HG03175 (cell line): Measurements from ENCODE around the gene DNM2.

Source experiments
- ATAC-seq: cut with Tn5 transposase; IDR thresholded peaks from one replicate; pipeline ENCODE4 v1.9.1; 2021; ENCODE audit warnings: mild to moderate bottlenecking, moderate library complexity; ENCODE audit not compliant: unreplicated experiment

DNM2 gene

DNA sequence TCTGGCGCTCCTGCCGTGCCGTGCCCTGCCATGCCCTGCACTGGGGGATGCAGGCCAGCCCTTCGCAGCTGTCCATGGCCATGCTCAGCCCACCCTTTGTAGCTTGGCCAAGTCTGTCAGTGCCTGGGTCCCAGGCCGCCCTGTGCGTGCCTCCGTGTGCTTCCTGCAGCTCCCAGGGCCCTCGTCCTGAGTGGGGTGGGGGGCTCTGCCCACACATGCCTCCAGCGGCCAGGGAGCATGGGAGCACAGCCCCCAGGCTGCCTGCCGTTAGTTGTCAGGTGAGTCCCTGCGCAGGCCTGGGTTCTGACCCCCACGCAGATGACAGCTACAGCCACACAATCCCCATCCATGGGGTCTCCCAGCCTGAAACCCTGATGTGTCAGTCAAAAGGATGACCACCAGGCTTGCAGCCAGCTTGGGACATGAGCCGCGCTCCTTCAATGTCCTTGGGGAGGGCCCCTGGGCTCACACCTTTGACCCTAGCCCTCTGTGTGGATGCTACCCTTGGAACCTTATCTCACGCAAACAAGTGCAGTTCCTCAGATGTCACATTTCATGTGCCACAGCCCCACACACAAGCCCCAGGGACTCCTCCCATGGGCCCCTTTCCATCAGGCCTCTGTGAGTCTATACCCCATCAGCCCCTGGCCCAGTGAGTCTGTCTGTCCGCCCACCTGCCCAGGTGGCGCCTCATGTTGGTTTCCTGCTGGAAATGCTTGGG lies 93.7 kb downstream of the DNM2 start:
- no peak for ATAC-seq

DNA sequence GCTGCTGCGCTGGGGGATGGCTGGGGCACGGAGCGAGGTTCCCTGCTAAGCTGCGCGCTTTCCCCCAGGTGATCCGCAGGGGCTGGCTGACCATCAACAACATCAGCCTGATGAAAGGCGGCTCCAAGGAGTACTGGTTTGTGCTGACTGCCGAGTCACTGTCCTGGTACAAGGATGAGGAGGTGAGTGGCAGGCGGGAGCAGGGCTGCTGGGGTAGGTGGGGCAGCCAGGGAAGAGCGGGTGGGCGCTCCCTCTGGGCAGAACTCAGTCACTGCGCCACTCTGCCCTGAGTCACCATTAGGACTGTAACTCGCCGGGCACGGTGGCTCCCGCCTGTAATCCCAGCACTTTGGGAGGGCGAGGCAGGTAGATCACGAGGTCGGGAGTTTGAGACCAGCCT lies 94.3 kb downstream of the DNM2 start:
- ATAC-seq: no peak

DNA sequence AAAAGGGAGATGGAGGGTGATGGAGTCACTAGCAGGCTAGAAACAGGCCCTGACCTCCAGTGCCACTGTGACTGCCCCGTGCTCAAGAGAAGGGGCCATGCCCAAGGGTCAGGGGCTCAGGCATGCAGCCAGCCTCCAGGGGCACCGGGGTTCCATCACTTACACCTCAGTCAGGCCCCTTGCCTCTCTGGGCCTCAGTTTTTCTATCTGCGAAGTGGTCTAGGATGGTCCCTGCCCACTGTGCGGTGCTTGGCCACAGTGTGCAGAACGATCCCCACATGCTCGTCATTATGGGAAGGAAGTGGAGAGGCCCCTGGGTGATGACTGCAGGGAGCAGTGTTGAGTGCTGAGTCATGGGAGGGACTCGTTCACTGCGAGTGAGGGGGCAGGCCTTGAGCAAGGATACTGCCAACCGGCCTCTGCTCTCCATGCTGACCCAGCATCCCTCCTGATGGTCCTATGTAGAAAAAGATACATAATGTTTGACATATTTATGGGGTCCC lies 95.1 kb downstream of the DNM2 start:
- no peak for ATAC-seq

DNA sequence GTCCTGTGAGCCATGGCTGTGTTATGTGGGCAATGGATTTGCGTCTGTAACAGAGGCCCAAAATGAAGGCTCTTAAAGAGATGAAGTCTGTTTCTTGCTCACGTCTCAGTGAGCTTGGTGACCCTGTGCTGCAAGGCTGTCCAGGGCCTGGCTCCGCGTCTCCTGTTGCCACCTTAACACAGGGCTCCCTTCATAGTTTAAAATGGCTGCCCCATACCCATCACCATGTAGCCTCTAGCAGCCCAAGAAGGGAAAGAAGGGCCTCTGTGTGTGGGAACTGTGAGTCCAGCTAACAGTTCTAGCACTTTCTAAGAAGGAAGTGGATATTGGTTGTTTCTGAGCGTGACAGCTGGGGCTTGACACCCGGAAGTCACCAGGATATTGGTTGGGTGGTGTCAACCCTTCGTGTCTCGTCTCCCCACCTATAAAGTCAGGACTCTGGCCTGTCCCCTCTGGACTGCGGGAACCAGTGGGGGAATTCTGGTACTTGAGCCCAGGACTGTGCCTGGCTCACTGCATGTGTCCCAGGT lies 97.2 kb downstream of the DNM2 start:
- no peak for ATAC-seq

DNA sequence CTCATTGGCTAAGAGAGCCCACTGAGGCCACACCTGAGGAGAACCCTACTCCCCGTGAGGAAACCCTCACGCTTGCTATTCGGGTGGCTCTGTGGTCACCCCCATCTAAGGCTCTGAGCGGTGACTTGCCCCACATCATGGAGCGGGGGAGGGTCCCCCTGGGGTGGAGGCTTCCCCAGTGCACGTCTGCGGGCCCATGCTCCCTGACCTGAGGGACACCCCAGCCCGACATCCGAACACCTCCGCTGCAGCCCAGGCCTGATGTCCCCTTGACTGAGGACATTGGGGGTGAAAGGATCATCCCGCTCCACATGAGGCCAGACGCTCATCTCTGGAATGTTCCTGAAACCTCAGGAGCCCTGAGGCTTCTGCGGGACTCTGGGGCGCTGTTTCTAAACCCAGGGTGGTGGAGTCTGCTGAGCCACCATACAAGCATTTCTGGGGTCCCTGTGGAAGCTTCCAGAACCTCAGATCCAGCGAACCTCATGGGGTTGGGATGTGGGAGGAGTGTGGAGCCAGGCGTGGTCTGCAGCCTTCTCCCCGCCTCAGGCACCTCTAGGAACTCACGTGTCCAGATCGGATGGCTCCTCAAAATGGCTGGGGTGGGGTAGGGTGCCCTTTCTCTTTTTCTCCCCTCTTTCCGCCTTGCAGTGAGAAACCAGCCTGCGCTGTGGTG lies 98.2 kb downstream of the DNM2 start:
- no peak for ATAC-seq

DNA sequence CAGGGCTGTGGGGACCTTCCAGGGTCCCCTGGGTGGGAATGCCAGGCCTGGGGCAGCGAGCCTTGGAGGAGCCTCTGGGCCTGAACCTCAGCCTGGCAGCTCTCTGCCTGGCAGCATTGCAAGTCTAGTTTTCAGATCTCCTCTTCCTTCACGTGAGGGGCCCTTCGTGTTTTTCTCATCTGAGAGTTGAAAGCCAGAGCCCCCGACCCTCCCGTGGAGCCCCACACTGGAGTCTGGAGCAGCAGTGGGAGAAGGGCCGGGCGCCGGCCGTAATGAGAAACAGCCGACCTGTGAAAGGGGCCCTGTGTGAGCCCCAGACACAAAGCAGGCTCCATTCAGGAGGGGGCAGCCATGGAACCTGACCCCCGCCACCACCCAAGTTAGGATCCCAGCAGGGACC lies 98.8 kb downstream of the DNM2 start:
- ATAC-seq: no peak

DNA sequence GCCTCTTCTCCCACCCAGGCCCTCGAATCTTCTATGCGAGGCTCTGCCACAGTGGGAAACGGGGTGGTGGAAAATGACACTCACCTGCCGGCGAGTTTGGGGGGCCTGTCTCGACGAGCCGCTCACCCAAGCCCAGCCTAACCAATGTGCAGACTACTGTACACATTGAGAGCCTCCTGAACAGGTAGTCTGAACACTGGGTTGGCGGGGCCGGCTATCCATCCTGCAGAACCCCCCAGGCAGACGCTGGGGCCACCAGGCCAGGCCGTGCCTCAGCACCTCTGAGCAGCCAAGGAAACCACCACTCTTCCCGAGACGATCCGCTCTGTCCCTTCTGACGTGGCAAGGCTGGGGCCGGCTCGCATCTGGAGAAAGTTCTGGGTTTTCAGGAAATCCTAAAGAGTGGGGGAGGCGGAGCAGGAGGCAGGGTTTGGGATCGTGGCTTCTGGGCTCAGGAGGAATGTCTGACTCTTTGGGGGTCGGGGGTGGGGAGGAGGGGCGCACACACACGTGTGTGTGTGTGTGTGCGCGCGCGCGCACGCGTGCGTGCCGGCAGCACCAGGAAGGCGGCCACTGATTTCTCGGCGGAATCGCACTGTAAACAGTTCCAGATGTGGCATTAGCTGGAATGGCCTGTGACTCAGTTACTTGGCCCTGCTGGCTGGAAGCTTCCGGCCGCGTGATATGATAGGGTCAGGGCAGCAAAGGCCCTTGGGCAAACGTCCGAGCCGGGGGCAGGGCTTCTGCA lies 99.6 kb downstream of the DNM2 start:
- ATAC-seq: no peak

DNA sequence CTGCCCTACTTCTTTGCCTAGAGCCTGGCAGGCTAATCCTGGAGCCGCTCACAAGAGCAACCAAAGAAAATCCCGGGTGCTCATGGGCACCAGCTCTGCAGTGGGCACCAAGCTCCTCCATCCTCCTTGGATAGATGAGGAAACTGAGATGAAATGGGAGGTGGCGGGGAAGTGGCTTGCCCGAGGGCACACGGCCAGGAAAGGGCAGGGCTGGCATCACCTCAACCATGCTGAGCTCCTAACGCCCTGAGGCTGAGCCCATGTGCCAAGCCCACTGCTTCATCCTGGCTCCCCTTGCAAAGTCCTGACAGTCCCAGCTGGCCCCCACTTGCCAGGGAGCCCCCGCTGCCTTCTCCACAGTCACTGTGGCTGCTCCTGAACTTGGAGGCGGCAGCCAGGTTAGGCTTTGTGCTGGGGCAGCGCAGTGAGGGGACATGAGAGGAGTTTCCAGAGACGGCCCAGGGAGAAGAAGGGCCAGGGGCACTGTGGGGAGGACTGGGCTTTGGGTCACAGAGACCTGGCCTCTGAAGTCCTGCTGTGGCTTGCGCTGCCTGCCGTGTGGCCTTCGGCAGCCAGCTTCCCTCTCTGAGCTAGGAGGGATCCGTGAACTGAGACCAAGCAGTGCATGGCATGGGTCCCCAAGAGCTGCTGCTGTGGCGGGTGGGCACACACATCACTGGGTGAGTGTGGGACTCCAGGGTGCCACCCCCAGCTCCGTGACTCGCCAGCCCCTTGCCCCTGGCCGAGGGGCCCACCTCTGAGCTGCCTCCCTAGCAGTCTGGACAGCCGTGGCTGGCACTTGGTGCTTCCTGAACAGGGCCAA lies 100.6 kb downstream of the DNM2 start:
- ATAC-seq: no peak

DNA sequence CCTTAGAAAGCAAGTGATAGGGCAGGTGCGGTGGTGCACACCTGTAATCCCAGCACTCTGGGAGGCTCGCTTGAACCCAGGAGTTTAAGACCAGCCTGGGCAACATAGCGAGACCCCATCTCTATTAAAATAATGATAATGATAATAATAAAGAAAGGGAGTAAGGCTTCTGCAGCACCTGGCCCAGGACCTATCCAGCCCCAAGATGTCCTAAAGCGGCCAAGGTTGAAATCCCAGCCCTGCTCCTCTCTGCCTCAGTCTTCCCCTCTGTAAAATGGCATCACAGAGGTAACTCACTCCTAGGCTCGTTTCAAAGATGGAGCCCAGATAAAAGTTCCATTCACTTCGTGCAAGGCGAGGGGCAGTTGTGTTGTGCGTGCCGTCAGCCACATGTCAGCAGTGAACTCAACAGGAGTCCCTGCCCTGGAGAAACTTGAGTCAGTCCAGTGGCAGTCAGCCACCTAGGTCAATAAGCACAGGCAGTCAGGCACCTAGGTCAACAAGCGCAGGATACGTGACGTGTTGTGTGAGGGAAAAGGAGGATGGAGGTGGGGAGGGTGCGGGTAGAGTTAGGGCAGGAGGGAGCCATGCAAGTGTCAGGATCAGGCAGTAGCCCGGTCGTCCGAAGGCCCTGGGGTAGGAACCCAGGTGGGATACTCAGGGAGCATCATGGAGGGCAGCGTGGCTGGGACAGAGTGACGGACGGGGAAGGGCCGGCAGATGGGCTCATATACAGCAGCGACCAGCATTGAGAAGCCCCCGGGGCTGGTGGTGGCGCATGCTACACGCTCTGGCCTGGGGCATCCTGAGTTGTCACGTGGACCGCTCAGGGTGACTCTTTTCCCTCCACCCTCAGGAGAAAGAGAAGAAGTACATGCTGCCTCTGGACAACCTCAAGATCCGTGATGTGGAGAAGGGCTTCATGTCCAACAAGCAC lies 101.5 kb downstream of the DNM2 start:
- ATAC-seq: no peak

DNA sequence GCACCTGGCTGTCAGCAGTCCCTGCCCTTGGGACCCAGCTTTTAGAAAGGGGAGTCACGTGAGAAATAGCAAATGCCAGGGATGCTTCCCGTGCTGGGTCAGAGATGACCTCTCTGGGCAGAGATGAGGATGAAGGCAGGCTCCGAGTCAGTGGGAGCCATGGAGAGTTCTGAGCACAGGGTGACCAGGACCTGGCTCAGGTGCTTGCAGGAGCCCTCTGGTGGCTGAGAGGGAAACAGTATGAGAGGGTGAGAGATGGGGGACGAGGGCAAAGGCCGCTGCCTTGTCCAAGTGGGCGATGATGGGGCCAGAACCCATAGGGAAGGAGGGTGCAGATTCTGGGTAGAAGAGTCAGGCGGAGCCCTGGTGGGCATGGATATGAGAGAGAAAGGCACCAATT lies 102.3 kb downstream of the DNM2 start:
- ATAC-seq: no peak

DNA sequence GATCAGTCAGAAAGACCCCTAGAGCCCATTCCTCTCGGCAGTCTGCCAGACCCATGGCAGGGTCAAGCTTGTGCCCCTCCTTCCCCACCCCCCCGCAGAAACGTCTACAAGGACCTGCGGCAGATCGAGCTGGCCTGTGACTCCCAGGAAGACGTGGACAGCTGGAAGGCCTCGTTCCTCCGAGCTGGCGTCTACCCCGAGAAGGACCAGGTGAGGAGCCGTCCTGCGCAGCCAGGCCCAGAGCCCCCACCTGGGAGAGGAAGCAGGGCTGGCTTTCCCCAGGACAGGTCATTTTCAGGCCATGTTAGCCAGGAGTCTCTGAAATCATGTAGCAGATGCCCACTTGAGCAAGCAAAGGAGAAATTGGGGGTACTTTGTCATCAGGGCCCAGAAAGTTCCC lies 105.8 kb downstream of the DNM2 start:
- ATAC-seq: no peak

DNA sequence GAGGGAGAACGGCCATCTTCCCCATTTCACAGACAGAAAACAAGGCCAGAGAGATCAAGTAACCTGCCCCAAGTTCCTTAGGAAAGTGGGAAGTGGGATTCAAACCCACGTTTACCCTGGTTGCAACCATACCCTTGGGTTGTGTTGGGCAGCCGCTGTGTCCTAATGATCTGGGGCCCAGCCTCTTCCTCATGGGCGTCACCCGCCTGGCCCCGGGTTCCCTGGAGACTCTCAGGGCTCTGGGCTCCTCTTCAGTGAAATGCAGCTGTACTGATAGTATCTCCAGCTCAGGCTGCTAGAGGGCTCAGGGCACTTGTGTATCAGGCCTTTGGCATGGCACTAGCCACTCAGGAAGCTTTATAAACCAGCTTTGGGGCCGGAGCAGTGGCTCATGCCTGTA lies 108.4 kb downstream of the DNM2 start:
- no peak for ATAC-seq

DNA sequence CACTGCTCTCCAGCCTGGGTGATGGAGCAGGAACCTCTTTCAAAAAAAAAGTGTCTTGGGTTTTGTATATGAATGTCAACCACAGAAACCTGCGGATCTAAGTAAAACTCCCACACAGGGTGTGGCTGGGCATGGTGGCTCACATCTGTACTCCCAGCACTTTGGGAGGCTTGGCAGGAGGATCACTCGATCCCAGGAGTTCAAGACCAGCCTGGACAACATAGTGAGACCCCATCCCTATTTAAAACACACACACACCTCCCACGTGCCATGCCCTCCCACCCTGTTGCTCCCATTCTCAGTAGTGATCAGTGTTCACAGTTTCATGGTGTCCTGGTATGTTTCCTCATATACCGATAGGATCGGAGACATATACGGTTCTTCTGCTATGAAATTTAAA lies 109.0 kb downstream of the DNM2 start:
- no peak for ATAC-seq

DNA sequence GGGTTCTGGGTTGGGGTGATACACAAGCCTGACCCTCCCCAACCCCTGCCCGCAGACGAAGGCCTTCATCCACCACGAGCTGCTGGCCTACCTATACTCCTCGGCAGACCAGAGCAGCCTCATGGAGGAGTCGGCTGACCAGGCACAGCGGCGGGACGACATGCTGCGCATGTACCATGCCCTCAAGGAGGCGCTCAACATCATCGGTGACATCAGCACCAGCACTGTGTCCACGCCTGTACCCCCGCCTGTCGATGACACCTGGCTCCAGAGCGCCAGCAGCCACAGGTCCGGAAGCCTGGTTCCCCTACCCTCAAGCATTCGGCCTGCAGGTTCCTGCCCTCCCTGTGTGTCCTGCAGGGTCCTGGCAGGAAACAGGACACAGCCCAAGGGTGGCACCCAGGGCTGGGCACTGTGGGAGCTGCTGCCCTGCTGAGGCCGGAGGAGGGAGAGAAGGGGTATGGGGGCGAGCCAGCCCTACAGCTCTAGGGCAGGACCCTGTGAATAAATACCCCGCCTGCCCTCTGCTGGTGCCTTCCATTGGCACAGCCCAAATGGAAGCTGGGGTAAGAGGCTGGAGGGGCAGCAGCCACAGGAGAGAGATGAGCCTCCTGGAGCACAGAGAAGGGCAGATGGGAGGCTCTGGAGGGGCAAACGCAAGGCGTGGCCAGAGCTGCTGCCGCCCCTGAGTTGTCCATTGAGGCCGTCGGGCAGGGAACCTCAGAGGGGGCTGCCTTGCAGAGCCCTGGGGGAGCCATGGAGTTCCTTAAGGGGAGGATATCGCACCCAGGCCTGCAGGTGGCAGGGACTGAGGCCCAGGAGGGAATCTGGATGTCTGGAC lies 111.3 kb downstream of the DNM2 start:
- ATAC-seq: no peak

DNA sequence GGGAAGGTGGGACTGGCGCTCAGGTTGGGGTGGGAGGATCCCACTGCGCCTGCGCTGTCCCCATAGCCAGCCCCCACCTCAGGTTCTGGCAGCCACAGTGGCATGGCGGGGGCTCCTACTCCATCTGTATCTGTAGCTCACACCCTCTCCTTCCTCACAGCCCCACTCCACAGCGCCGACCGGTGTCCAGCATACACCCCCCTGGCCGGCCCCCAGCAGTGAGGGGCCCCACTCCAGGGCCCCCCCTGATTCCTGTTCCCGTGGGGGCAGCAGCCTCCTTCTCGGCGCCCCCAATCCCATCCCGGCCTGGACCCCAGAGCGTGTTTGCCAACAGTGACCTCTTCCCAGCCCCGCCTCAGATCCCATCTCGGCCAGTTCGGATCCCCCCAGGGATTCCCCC lies 112.1 kb downstream of the DNM2 start:
- no peak for ATAC-seq

DNA sequence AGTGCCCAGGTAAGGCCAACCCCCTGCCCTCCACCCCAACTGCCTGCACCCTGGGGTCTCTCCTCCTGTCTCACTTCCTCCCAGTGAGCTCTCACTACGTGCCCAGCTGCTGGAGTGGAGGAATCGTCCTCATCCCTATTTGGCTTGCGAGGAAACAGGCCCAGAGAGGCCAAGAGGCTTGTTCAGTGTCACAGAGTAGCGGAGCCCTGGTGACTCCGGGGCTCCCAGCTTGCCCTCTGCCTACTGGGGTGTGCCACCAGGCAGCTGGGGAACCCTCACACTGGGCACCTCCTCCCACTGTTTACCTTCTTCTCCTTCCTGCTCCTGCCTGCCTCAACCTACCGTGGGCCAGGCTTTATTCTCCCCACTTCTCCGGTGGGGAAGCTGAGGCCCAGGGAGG lies 112.5 kb downstream of the DNM2 start:
- no peak for ATAC-seq

DNA sequence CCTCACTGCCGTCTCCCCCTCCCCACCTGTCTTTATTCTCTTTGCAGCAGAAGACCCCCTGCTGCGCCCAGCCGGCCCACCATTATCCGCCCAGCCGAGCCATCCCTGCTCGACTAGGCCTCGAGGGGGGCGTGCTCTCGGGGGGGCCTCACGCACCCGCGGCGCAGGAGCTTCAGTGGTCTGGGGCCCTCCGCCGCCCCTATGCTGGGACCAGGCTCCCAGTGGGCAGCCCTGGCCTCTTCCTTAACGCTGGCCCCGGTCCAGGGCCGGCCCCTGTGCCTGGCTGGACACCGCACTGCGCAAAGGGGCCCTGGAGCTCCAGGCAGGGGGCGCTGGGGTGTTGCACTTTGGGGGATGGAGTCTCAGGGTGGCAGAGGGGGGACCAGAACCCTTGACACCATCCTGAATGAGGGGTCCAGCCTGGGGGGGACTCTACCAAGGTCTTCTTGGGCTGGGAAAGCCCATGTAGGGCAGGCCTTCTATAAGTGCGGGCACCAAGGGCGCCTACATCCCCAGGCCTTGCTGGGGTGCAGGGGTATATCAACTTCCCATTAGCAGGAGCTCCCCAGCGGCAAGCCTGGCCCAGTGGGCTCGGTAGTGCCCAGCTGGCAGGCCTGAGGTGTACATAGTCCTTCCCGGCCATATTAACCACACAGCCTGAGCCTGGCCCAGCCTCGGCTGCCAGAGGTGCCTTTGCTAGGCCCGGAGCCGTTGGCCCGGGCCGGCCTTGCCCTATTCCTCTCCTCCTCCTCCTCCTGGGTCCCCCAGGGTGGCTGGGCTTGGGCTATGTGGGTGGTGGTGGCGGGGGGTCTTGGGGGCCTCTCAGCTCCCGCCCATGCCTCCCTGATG lies 113.3 kb downstream of the DNM2 start:
- ATAC-seq: no peak
